OCI-LY3 (cell line): Measurements from ENCODE around the gene LAD1.

Experiments used
- H2AFZ ChIP-seq: fragments of 200-600, 300-600 bp; shearing (Covaris generic); 2 replicates; pipeline ENCODE4 v1.6.0; 2014; ENCODE audit warnings: antibody characterized with exemption, low read depth, low read length
- H3K27ac ChIP-seq: fragments of 200-600, 300-600 bp; sonication (generic); 2 replicates; pipeline ENCODE4 v1.5.1; 2014; ENCODE audit warnings: mild to moderate bottlenecking, low read length, moderate library complexity, mixed read lengths
- H3K27me3 ChIP-seq: fragments of 200-600, 300-600 bp; sonication (generic); 2 replicates; pipeline ENCODE4 v1.6.1; 2014; ENCODE audit warnings: low read depth, low read length, mixed read lengths
- H3K36me3 ChIP-seq: fragments of 200-600, 300-600 bp; sonication (generic); replicated peaks from 2 replicates; pipeline ENCODE3; 2014; ENCODE audit warnings: low read depth, low read length, mixed read lengths
- H3K4me1 ChIP-seq: fragments of 300-600, 200-600 bp; sonication (generic); 2 replicates; pipeline ENCODE4 v1.6.1; 2014; ENCODE audit warnings: low read length, mixed read lengths
- H3K4me2 ChIP-seq: fragments of 200-600, 300-600 bp; sonication (generic); 2 replicates; pipeline ENCODE4 v1.6.1; 2014; ENCODE audit warnings: low read length, mixed read lengths
- H3K4me3 ChIP-seq: fragments of 300-600, 200-600 bp; sonication (generic); 2 replicates; pipeline ENCODE4 v1.5.1; 2014; ENCODE audit warnings: antibody characterized with exemption, mild to moderate bottlenecking, low read length, moderate library complexity
- H3K79me2 ChIP-seq: fragments of 300-600, 200-600 bp; shearing (Covaris generic); 2 replicates; pipeline ENCODE4 v1.6.1; 2014; ENCODE audit warnings: mild to moderate bottlenecking, low read length, mixed read lengths
- H3K9ac ChIP-seq: fragments of 300-600, 200-600 bp; shearing (Covaris generic); 2 replicates; pipeline ENCODE4 v1.6.0; 2014; ENCODE audit warnings: mild to moderate bottlenecking, low read length, moderate library complexity
- H3K9me3 ChIP-seq: fragments of 200-600, 300-600 bp; shearing (Covaris generic); 2 replicates; pipeline ENCODE4 v1.6.1; 2014; ENCODE audit warnings: low read length, mixed read lengths; ENCODE audit not compliant: insufficient read depth
- H4K20me1 ChIP-seq: fragments of 200-600, 300-600 bp; sonication (generic); 2 replicates; pipeline ENCODE4 v1.6.1; 2016; ENCODE audit warnings: low read length, mixed read lengths; ENCODE audit not compliant: insufficient read depth
- CTCF ChIP-seq: fragments of 200-600, 300-600 bp; sonication (generic); IDR thresholded peaks from 2 replicates; pipeline ENCODE4 v1.5.1; 2014; ENCODE audit warnings: antibody characterized with exemption, low read length, low read depth
- EZH2phosphoT487 ChIP-seq: fragments of 200-600 bp; shearing (Covaris generic); IDR thresholded peaks from 2 replicates; pipeline ENCODE4 v1.6.1; 2018; ENCODE audit warnings: antibody characterized with exemption, mixed run types, low read depth

LAD1 gene

GRCh38 chr1:201391225-201391624 is 7.9 kb downstream of the LAD1 start:
- no peak overlapping the region for H3K4me3 ChIP-seq
- no peak overlapping the region for H3K9ac ChIP-seq
- H3K27me3 ChIP-seq, result peaks cover 19% of the 10 kb centered on the region
- no peak overlapping the region for H3K4me2 ChIP-seq
- no peaks in the 10 kb centered on the region for H4K20me1 ChIP-seq
- TF ChIP-seq EZH2phosphoT487 (no peak), CTCF (no peak)
- no peaks in the 10 kb centered on the region for H3K36me3 ChIP-seq
- no peak overlapping the region for H2AFZ ChIP-seq
- H3K9me3 ChIP-seq, result no peaks in the 10 kb centered on the region
- H3K4me1 ChIP-seq, result peaks cover 15% of the 10 kb centered on the region
- no peak overlapping the region for H3K27ac ChIP-seq
- H3K79me2 ChIP-seq, result no peaks in the 10 kb centered on the region

- Histone ChIP-seq H3K4me1 (peaks cover 9% of the 10 kb centered on the region), H2AFZ (no peak overlapping the region), H3K79me2 (no peaks in the 10 kb centered on the region), H3K9ac (no peak overlapping the region), H3K27me3 (peaks cover 32% of the 10 kb centered on the region), H3K9me3 (no peaks in the 10 kb centered on the region), H3K36me3 (no peaks in the 10 kb centered on the region), H3K27ac (no peak overlapping the region), H3K4me2 (no peak overlapping the region), H3K4me3 (no peak overlapping the region), H4K20me1 (no peaks in the 10 kb centered on the region)
- TF ChIP-seq CTCF (no peak), EZH2phosphoT487 (no peak)
Observed at GRCh38 chr1:201389051-201389450, 10.1 kb downstream of the LAD1 start.

- no peak overlapping the region for H3K27ac ChIP-seq
- TF ChIP-seq EZH2phosphoT487 (no peak), CTCF (no peak)
- H3K27me3 ChIP-seq, result peaks cover 40% of the 10 kb centered on the region
- no peak overlapping the region for H2AFZ ChIP-seq
- H3K79me2 ChIP-seq, result no peaks in the 10 kb centered on the region
- H4K20me1 ChIP-seq, result no peaks in the 10 kb centered on the region
- H3K9ac ChIP-seq, result no peak overlapping the region
- no peaks in the 10 kb centered on the region for H3K9me3 ChIP-seq
- H3K36me3 ChIP-seq, result no peaks in the 10 kb centered on the region
- no peaks in the 10 kb centered on the region for H3K4me1 ChIP-seq
- H3K4me3 ChIP-seq, result no peak overlapping the region
- H3K4me2 ChIP-seq, result no peak overlapping the region
Observed at GRCh38 chr1:201386208-201386607, 12.9 kb downstream of the LAD1 start.

DNA sequence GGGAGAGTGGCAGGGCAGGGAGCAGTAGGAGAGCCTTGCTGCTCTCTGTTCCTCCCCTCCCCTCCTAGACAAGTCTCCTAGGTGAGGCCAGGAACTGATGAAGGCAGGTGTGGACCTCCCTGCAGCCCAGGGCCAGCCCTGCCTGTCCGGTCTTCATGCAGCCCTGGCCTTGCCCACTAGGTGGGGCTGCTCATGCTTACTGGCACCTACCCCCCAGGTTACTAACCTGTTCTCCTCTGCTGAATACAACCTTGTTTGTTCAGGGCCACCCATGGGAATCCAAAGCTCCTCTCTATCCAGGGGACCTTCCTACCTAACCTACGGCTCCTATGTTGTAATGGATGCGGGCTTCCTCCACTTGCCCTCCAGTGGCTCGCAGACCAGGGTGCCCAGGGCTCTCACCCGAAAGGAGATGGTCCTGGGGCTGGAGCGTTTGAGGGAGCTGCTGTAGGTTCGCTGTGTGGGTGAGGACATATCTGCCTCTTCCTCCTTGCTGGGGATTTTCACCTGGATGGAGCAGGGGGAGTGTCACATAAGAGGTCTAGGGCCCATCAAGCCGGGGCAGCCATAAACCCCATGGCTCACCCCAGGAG is 13.7 kb downstream of the LAD1 start:
- no peak overlapping the region for H3K9ac ChIP-seq
- H3K27ac ChIP-seq, result no peak overlapping the region
- no peaks in the 10 kb centered on the region for H4K20me1 ChIP-seq

More for the DNA sequence above, 13.7 kb downstream of the LAD1 start:
- Histone ChIP-seq H3K9me3 (no peaks in the 10 kb centered on the region), H3K4me1 (no peaks in the 10 kb centered on the region), H3K27me3 (peaks cover 40% of the 10 kb centered on the region), H2AFZ (no peak overlapping the region), H3K36me3 (no peaks in the 10 kb centered on the region), H3K4me2 (no peak overlapping the region), H3K79me2 (no peaks in the 10 kb centered on the region), H3K4me3 (no peak overlapping the region)
- TF ChIP-seq CTCF, result peak; percentile 90
- no peak for TF ChIP-seq EZH2phosphoT487
